ENCODE results near the gene KMT2A.
"Not testable (repeated sequence)": the region's sequence is repeated elsewhere in the genome, so short reads cannot be mapped to it uniquely, and the experiment has no call there.

Gene KMT2A

DNA sequence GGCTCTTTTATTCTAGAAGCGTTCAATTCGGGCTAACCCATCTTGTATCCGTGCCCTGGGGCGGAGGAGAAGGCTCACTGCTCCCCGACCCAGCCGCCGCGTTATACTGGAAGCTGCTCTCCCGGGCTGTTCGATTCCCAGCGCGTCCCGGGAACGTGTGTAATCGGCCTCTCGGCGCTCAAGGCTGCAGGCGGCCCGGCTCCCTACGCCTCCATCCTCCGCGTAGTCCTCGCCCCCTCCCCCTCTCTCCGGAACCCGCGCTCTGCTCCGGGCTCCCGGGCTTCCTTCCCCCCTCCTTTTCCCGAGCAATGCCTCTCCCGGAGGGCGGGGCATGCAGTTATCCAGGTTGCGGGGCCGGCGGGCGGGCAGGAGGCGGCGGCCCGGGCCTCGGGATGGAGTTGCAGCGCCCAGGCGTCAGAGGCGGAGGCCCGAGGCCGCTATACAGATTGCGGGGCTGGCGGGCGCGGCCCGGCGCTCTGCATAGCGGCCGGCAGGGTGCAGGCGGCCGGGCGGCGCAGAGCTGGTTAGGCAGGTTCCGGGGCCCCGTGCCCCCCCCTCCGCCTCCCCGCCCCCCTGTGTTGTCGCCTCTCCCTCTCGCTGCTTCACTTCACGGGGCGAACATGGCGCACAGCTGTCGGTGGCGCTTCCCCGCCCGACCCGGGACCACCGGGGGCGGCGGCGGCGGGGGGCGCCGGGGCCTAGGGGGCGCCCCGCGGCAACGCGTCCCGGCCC lies at the start of gene KMT2A:
KMT2A (plus strand) TSS at position 600 of the 732 bp plus-strand sequence; CDS start at position 621, 21 bp downstream.
- H3K4me3 Mint-ChIP-seq = peak within 1 kb of the TSS; percentile 97 to 99
- no peaks in the 10 kb centered on the region for H3K9me3 Mint-ChIP-seq
- H3K4me1 Mint-ChIP-seq = peaks cover 39% of the 10 kb centered on the region
- peak within 1 kb of the TSS; percentile 98 for H3K27ac Mint-ChIP-seq
- H3K27me3 Mint-ChIP-seq = no peaks in the 10 kb centered on the region
- DNase-seq (peak; percentile 96 to 98), ATAC-seq (peak; percentile 61)

- H3K9me3 Mint-ChIP-seq = no peaks in the 10 kb centered on the region
- DNase-seq = peak in 1 of 2 donors; percentile 11
- H3K4me1 Mint-ChIP-seq = peaks cover 56% of the 10 kb centered on the region
- no peak for ATAC-seq
- H3K27me3 Mint-ChIP-seq = no peaks in the 10 kb centered on the region
- peak overlapping the region; percentile 49 for H3K4me3 Mint-ChIP-seq
- H3K27ac Mint-ChIP-seq = peak overlapping the region; percentile 95 to 96
These were observed 40.2 kb upstream of the KMT2A start for GRCh38 chr11:118396097-118396501.

- H3K4me1 Mint-ChIP-seq = peaks cover 60% of the 10 kb centered on the region
These were observed 38.8 kb upstream of the KMT2A start for GRCh38 chr11:118397448-118397847.

DNA sequence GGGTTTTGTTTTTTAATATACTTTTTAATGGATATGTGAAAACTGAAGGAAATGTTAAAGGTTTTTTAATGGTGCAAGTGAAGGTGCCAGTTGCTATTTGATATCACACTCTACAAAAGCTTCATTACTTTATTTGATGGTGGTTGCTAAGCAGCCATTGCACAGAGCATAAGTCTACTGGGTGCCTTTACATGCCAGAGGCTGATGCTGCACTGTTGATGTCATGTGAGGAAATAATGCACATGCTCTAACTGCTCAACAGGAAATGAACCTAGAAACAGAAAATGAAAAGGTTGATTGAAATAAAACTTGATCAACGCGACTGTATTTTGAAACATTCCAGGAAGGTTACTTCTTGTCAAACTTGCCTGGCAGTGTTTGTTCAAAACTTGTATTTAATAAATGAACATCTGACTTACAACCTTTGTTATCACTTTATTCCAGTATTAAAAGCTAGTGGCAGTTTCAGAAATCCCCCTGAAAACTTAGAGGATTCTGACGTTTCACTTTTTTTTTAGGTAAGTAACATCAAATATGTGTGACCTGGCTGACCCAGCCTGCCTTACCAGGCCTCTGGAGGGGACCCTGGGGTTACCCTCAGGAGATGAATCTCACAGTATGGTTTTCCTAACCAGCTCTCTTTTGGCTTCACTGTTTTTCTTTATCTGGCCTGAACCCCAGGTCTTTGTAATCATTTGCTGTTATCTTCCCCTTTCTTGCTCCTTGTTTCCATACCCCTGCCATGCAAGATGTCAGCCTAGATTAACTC lies 37.3 kb upstream of the KMT2A start:
- peak overlapping the region; percentile 91 to 98 for H3K4me3 Mint-ChIP-seq
- ATAC-seq = peak; percentile 95

More at GRCh38 chr11:118397448-118397847, 38.8 kb upstream of the KMT2A start:
- H3K4me3 Mint-ChIP-seq = no peak overlapping the region
- no peak for DNase-seq
- no peaks in the 10 kb centered on the region for H3K27me3 Mint-ChIP-seq
- no peaks in the 10 kb centered on the region for H3K9me3 Mint-ChIP-seq
- ATAC-seq = no peak
- peak overlapping the region; percentile 69 to 96 for H3K27ac Mint-ChIP-seq

GRCh38 chr11:118401151-118401879 lies 35.0 kb upstream of the KMT2A start, which contains the start of gene ATP5MG:
ATP5MG (plus strand) TSS chr11:118401606; CDS start chr11:118401666, 60 bp downstream.
- Mint-ChIP-seq H3K27ac (peak within 1 kb of the TSS; percentile 100), H3K4me1 (peaks cover 81% of the 10 kb centered on the region), H3K9me3 (no peaks in the 10 kb centered on the region), H3K4me3 (peak within 1 kb of the TSS; percentile 91 to 98), H3K27me3 (no peaks in the 10 kb centered on the region)
- DNase-seq (peak; percentile 91 to 92), ATAC-seq (peak; percentile 68)

More for the DNA sequence above, 37.3 kb upstream of the KMT2A start:
- Mint-ChIP-seq H3K27me3 (no peaks in the 10 kb centered on the region), H3K27ac (peak overlapping the region; percentile 100), H3K4me1 (peaks cover 69% of the 10 kb centered on the region), H3K9me3 (no peaks in the 10 kb centered on the region)
- DNase-seq = peak; percentile 38 to 69

DNA sequence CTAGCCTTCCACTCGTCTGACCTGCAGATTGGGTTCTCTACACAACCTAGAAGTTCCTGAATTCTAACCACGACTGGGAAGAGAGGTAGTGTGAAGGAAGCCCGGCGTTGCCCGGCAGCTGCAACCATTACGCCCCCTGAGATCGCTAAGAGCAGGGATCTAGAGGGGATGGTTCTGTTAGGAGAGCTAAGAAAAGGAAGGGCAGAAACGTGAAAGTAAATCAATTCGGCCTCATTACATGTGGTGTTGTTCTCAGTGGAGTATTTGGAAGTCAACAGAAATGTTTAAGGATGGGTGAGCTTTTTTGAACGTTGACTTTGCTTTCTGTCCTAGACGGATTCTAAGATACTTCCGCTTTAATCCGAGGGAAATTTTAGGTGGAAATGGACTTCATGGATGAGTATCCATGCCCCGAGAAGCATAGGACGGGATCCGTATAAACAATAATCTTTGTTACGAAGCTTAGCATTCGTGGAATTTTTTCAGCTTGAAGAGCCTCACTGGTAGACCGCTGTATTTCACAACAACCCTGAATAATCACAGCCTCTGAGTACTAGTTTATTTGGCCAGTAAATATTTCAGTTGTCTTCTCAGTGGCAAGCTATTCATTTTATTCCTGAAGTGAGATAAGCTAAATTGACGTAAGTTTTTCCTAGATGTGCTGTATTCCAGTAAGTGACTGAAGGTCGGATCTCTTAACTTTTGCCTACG lies 34.3 kb upstream of the KMT2A start:
- no peaks in the 10 kb centered on the region for H3K9me3 Mint-ChIP-seq
- H3K4me3 Mint-ChIP-seq = peak overlapping the region; percentile 91 to 98
- peaks cover 81% of the 10 kb centered on the region for H3K4me1 Mint-ChIP-seq
- no peak for ATAC-seq
- peak overlapping the region; percentile 100 for H3K27ac Mint-ChIP-seq
- no peaks in the 10 kb centered on the region for H3K27me3 Mint-ChIP-seq
- DNase-seq = no peak

DNA sequence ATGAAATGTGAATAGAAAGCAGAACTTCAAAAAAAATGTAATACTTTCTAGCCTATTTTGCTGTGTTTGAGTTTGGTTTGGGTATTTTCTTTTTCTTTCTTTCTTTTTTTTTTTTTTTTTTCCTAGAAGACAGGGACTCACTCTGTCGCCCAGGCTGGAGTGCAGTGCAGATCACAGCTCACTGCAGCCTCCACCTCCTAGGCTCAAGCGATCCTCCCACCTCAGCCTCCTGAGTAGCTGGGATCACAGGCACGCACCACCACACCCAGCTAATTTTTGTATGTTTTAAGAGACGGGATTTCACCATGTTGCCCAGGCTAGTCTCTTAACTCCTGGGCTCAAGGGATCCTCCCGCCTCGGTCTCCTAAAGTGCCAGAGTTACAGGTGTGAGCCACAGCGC lies 33.7 kb upstream of the KMT2A start:
- Mint-ChIP-seq H3K27ac (peak overlapping the region; percentile 79 to 91), H3K4me1 (peaks cover 77% of the 10 kb centered on the region), H3K4me3 (peak overlapping the region; percentile 91 to 98)
- H3K27me3 Mint-ChIP-seq, ATAC-seq, DNase-seq, H3K9me3 Mint-ChIP-seq: not testable (repeated sequence)

DNA sequence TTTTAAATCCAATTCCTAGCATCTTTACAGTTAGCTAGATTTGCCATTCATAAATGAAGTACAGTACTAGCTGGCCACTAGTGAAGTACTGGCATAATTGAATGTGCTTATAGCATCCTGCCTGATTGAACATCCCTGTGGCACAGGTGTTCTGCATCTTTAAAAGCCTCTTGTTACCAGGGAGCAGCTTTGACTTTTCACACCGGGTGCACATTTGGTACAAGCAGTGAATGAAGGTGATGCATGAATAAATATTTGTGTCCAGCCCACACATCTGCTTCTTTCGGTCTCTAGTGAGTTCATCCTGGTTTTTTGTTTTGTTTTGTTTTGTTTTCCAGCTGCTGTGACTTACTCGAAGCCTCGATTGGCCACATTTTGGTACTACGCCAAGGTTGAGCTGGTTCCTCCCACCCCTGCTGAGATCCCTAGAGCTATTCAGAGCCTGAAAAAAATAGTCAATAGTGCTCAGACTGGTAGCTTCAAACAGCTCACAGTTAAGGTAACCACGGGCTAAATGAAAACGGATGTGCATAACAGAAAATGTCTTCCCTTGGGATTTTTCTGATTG lies 29.6 kb upstream of the KMT2A start:
- ATAC-seq = no peak
- DNase-seq = no peak
- Mint-ChIP-seq H3K4me1 (peaks cover 55% of the 10 kb centered on the region), H3K27me3 (no peaks in the 10 kb centered on the region), H3K4me3 (no peak overlapping the region), H3K9me3 (no peaks in the 10 kb centered on the region), H3K27ac (peak overlapping the region in 1 of 2 donors; percentile 41)

DNA sequence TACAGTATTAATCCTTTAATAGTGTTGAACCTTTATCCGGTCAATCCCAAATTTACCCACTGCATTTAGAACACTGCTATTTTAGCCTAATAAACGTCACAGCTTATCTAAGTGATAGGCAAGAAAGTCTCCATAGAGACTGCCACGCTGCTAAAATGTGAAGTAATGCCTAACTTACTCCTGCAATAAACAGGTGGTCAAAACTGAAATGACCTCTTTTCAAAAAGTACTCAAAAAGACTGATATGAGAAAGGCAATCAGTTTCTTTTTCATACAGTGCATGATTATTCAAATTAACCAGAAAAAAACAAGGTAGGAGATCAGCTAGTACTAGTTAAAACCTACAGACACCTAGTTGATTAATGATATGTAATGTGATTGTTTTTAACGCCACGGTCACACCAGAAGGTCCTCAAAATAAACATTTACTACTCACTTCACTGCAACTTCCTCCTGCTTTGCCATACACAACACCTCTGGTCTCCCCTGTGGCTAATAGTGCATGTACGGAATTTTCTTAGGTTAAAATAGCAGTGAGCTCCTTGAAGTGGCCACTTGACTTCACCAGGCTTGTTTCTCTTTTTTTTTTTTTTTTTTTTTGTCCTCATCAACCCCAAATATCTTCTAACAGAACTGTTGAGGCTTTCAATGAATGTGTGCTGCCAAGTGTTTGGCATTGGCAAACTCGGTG lies 26.1 kb upstream of the KMT2A start:
- Mint-ChIP-seq H3K4me1 (peaks cover 30% of the 10 kb centered on the region), H3K4me3 (no peak overlapping the region), H3K27me3 (no peaks in the 10 kb centered on the region), H3K27ac (peak overlapping the region in 1 of 2 donors; percentile 38), H3K9me3 (no peaks in the 10 kb centered on the region)
- DNase-seq (no peak), ATAC-seq (no peak)

DNA sequence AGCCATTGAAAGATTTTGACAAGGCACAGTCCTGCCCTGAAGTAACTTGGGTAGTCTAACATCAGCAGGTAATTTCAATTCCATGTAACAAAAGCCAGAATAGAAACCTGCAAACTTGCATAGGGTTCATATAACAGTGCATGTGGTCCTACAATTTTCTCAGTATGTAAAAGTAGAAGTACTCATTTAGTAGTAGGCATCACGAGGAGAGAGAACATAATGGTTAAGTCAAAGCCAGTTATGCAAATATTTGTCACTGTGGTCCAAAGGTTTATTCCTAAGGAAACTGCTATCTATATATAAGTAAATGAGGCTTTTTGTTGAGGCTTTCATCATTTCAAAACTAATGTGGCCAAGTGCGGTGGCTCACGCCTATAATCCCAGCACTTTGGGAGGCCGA lies 24.8 kb upstream of the KMT2A start:
- H3K4me3 Mint-ChIP-seq = no peak overlapping the region
- DNase-seq = no peak
- ATAC-seq = no peak
- H3K9me3 Mint-ChIP-seq = no peaks in the 10 kb centered on the region
- no peak overlapping the region for H3K27ac Mint-ChIP-seq
- no peaks in the 10 kb centered on the region for H3K27me3 Mint-ChIP-seq
- H3K4me1 Mint-ChIP-seq = peaks cover 16% of the 10 kb centered on the region

DNA sequence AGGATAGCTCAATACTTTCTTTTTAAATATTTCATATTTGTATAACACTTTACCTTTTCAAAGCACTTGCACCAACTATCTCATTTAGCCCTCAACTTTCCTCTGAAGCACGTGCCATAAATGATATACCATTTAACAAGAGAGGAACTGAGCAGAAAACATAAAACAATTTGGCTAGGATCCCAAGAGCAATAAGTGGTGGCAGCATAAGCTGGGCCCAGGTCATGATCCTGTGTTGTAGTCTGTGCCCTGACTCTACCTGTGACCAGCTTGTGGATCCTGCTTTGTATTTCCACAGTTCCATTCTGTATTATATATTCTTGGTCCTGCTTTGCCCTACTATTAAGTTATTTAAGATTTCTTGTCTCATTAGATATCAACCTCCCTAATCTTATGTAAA lies 23.4 kb upstream of the KMT2A start:
- peaks cover 7% of the 10 kb centered on the region for H3K4me1 Mint-ChIP-seq
- ATAC-seq = no peak
- H3K27ac Mint-ChIP-seq = peak overlapping the region in 1 of 2 donors; percentile 57
- no peaks in the 10 kb centered on the region for H3K27me3 Mint-ChIP-seq
- no peak overlapping the region for H3K4me3 Mint-ChIP-seq
- H3K9me3 Mint-ChIP-seq = no peaks in the 10 kb centered on the region
- DNase-seq = no peak

DNA sequence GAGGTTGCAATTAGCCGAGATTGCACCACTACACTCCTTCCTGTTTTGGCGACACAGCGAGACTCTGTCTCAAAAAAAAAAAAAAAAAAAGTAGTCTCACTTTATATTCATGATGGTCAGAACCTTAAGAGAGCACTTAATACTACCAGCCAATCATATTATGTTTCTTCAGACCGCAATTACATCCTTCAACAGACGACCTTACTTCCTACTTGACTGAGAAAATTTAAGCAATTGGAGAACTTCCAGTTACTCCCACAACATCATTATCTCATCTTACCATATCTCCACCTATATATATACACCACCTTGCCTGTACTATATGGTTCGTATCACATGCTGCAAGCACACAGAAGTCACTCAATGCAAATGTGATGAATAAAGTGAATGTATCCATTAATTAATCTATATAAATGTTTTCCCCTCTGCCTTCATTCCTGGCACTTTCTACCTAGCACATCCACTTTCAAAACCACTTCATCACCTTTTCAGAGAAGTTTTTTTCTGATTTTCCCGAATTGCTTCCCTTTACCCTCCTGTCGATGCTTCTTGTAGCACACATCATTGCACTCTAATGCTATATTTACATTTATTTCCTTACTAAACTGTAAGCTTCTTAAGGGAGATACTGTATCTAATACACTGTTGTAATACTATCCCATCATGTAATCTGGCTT lies 21.1 kb upstream of the KMT2A start:
- Mint-ChIP-seq H3K4me1 (no peaks in the 10 kb centered on the region), H3K4me3 (no peak overlapping the region), H3K27me3 (no peaks in the 10 kb centered on the region), H3K27ac (no peak overlapping the region), H3K9me3 (no peaks in the 10 kb centered on the region)
- ATAC-seq (no peak), DNase-seq (no peak)

DNA sequence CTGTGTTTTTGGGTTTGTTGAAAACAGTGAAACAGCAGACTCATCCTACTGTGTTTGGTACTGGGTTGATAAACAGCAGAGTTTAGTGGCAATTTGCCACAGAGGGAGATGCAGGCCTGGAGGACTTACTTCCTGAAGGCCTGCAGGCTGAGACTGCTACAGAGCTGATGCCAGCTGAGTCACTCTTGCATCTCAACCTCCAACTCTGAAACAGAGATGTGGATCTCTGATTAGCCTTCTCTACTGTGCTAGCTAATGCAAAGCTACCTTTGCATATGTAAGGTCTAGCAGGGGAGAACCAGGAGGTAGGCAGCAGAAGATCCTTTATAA lies 20.6 kb upstream of the KMT2A start:
- no peaks in the 10 kb centered on the region for H3K27me3 Mint-ChIP-seq
- DNase-seq (no peak), ATAC-seq (peak; percentile 63)
- H3K9me3 Mint-ChIP-seq = no peaks in the 10 kb centered on the region
- H3K4me3 Mint-ChIP-seq = no peak overlapping the region
- H3K4me1 Mint-ChIP-seq = no peaks in the 10 kb centered on the region
- no peak overlapping the region for H3K27ac Mint-ChIP-seq

DNA sequence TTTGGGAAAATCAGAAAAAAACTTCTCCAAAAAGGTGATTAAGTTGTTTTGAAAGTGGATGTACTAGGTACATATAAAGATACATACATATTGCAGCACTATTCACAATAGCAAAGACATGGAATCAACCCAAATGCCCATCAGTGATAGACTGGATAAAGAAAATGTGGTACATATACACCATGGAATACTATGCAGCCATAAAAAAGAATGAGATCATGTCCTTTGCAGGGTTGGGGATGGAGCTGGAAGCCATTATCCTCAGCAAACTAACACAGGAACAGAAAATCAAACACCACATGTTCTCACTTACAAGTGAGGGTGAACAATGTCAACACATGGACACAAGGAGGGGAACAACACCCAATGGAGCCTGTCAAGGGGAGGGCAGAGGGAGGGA lies 19.4 kb upstream of the KMT2A start:
- ATAC-seq, H3K4me3 Mint-ChIP-seq, H3K4me1 Mint-ChIP-seq, DNase-seq, H3K9me3 Mint-ChIP-seq, H3K27me3 Mint-ChIP-seq, H3K27ac Mint-ChIP-seq: not testable (repeated sequence)

Measured in stimulated activated naive CD8-positive, alpha-beta T cell treated with anti-CD3 and anti-CD28 coated beads, Interleukin-15, amount 100 ng/mL, for 72 hours (primary cell).